Lung (tissue), 12 donors: ENCODE results near the gene PNPLA1. TPM values are rescaled to one million over a fixed set of nuclear protein-coding genes. Genes with fewer than 3 reads are reported as not detected.

Source experiments
- ATAC-seq: fragments of 200-7000 bp; cut with Tn5 transposase; one replicate; pipeline ENCODE4 v1.9.1; 2020; ENCODE audit warnings: moderate number of reproducible peaks; ENCODE audit not compliant: insufficient read depth, low FRiP score
- DNase-seq, 3 donors: peaks; one replicate each; pipeline ENCODE4 v3.0.0-alpha.2; 2013 to 2017
- H3K27ac ChIP-seq, 2 donors: one replicate each; pipeline ENCODE4 v1.5.1; 2013; ENCODE audit warnings: mild to moderate bottlenecking in 2 of 2, moderate library complexity in 2 of 2, control low read depth in 1 of 2, inconsistent platforms in 1 of 2, low read depth in 1 of 2, low read length in 1 of 2
- H3K27me3 ChIP-seq, 3 donors: one replicate each; pipeline ENCODE4 v1.5.1; 2013; ENCODE audit warnings: low read length in 2 of 3; ENCODE audit not compliant: control insufficient read depth in 3 of 3, insufficient read depth in 3 of 3
- H3K36me3 ChIP-seq, 4 donors: one replicate each; pipeline ENCODE4 v1.5.1; 2013; ENCODE audit warnings: low read length in 4 of 4, mild to moderate bottlenecking in 1 of 4, moderate library complexity in 1 of 4; ENCODE audit not compliant: control insufficient read depth in 4 of 4, insufficient read depth in 4 of 4
- H3K4me1 ChIP-seq, 5 donors: one replicate each; pipeline ENCODE4 v1.5.1; 2013; ENCODE audit warnings: low read length in 5 of 5, mild to moderate bottlenecking in 2 of 5, moderate library complexity in 1 of 5; ENCODE audit not compliant: control insufficient read depth in 5 of 5, insufficient read depth in 5 of 5
- H3K4me3 ChIP-seq: one replicate; pipeline ENCODE4 v1.5.1; 2013; ENCODE audit warnings: mild to moderate bottlenecking, control low read depth, moderate library complexity
- H3K9ac ChIP-seq, 2 donors: one replicate each; pipeline ENCODE4 v1.5.1; 2013; ENCODE audit warnings: low read length in 2 of 2, control low read depth in 1 of 2; ENCODE audit not compliant: insufficient read depth in 1 of 2
- H3K9me3 ChIP-seq, 4 donors: one replicate each; pipeline ENCODE4 v1.5.1; 2013; ENCODE audit warnings: low read length in 3 of 4, mild to moderate bottlenecking in 1 of 4, moderate library complexity in 1 of 4; ENCODE audit not compliant: control insufficient read depth in 4 of 4, insufficient read depth in 3 of 4
- WGBS, 2 donors: extraction: QIAGEN DNeasy Blood & Tissue Kit; methylation state at CpG; one replicate each; pipeline ENCODE4 v1.1.7; 2013; 5-methylcytosine and 5-hydroxymethylcytosine counted together
- polyA plus RNA-seq, 2 donors: library from polyadenylated mRNA; stranded (reverse); fragments of 200-250 nt; gene quantifications; one replicate each; pipeline ENCODE4 v1.2.1, GENCODE V29; 2013
- total RNA-seq, 2 donors: library from RNA; depleted of rRNA in 1 of 2; stranded (reverse); fragments of >200 nt in 1 of 2; gene quantifications; one replicate each; pipeline ENCODE4 v1.2.1, GENCODE V29; 2014 to 2021
- TF ChIP-seq, protein P1 (sequence below): IDR thresholded peaks from 2 replicates; pipeline ENCODE4 v1.5.1; 2012; ENCODE audit warnings: mild to moderate bottlenecking; ENCODE audit errors: control extremely low read depth, extremely low read depth
- donor health status: control.
- donor health status: control.
- donor health status: Bipolar disorder and iron deficiency.
- donor health status: healthy.
- donor health status: DM: yes; HTN: yes; CAD: no.

Gene PNPLA1
- total and polyA plus RNA-seq, 4 donors = 0.06 to 5.6 (median 0.89) TPM

DNA sequence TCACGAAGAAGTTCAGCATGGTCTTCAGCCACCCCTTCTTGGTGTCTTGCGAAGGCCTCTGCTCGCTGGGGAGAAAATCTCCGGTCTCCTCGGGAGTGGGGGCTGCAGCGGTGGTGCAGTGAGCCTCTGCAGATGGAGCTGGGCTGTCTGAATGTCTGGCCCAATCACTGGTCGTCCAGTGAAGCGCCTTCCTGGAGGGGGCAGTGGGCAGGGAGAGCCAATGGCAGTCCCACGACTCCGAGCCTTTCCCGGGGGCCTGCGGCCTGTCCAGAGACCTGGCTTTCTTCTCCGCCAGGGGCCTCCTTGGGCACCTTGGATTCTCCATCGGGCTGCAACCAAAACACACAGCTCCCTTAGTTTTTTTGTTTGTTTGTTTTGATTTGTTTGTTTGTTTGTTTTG lies 60.5 kb downstream of the PNPLA1 start:
- H3K4me1 ChIP-seq = peaks cover 0 to 37% (median 6%) of the 10 kb centered on the region in 5 donors
- WGBS, 2 donors = 91 to 95% methylated on average over 14 of the region's 14 CpGs
- TF ChIP-seq, protein P1, sequence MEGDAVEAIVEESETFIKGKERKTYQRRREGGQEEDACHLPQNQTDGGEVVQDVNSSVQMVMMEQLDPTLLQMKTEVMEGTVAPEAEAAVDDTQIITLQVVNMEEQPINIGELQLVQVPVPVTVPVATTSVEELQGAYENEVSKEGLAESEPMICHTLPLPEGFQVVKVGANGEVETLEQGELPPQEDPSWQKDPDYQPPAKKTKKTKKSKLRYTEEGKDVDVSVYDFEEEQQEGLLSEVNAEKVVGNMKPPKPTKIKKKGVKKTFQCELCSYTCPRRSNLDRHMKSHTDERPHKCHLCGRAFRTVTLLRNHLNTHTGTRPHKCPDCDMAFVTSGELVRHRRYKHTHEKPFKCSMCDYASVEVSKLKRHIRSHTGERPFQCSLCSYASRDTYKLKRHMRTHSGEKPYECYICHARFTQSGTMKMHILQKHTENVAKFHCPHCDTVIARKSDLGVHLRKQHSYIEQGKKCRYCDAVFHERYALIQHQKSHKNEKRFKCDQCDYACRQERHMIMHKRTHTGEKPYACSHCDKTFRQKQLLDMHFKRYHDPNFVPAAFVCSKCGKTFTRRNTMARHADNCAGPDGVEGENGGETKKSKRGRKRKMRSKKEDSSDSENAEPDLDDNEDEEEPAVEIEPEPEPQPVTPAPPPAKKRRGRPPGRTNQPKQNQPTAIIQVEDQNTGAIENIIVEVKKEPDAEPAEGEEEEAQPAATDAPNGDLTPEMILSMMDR = no peak
- H3K27me3 ChIP-seq = peaks cover 0 to 17% (median 6%) of the 10 kb centered on the region in 3 donors
- DNase-seq (no peak), ATAC-seq (no peak)
- no peak overlapping the region for H3K27ac ChIP-seq
- H3K9me3 ChIP-seq = no peaks in the 10 kb centered on the region
- H3K9ac ChIP-seq = no peak overlapping the region
- no peaks in the 10 kb centered on the region for H3K36me3 ChIP-seq
- no peak overlapping the region for H3K4me3 ChIP-seq

DNA sequence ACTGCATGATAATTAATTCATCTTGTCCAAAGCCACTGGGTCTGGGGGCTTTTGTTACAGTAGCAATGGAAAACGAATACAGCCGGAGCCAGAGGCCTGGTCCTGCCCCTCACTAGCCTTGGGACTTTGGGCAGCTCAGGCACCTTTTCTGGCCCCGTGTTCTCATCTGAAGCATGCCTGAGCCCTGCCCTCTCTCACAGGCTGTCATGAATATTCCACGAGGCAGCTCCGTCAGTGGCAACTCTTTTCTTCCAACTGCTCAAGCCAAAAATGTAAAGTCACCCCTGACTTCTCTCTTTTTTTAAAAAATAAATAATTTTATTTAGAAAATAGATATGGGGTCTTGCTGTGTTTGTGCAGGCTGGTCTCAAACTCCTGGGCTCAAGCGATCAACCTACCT lies 61.5 kb downstream of the PNPLA1 start:
- H3K27me3 ChIP-seq = peaks cover 0 to 24% (median 6%) of the 10 kb centered on the region in 3 donors
- no peak overlapping the region for H3K9ac ChIP-seq
- no peak for ATAC-seq
- peaks cover 0 to 28% (median 2%) of the 10 kb centered on the region in 5 donors for H3K4me1 ChIP-seq
- 93 to 94% methylated on average over 6 of the region's 6 CpGs for WGBS, 2 donors
- no peak for DNase-seq
- TF ChIP-seq, protein P1 = no peak
- H3K4me3 ChIP-seq = no peak overlapping the region
- no peak overlapping the region for H3K27ac ChIP-seq
- H3K9me3 ChIP-seq = no peaks in the 10 kb centered on the region
- no peaks in the 10 kb centered on the region for H3K36me3 ChIP-seq

GRCh38 chr6:36333171-36333895 lies 63.5 kb downstream of the PNPLA1 start:
- H3K9me3 ChIP-seq = no peaks in the 10 kb centered on the region
- H3K36me3 ChIP-seq = no peaks in the 10 kb centered on the region
- WGBS, 2 donors = 68 to 73% methylated on average over 8 of the region's 8 CpGs
- ATAC-seq (no peak), DNase-seq (no peak)
- peaks cover 0 to 11% (median 2%) of the 10 kb centered on the region in 5 donors for H3K4me1 ChIP-seq
- H3K27me3 ChIP-seq = peaks cover 0 to 26% (median 6%) of the 10 kb centered on the region in 3 donors
- H3K4me3 ChIP-seq = no peak overlapping the region
- H3K9ac ChIP-seq = no peak overlapping the region
- no peak overlapping the region for H3K27ac ChIP-seq
- TF ChIP-seq, protein P1 = no peak
